ENCODE measurements around the gene TLR4.

TLR4 gene

GRCh38 chr9:117704024-117704575 lies at the start of gene TLR4:
Gene TLR4 (plus strand): TSS chr9:117704403. CDS start chr9:117704473, 70 bp downstream.
- DNase-seq (ENCODE audit: low spot score), result no peak

DNA sequence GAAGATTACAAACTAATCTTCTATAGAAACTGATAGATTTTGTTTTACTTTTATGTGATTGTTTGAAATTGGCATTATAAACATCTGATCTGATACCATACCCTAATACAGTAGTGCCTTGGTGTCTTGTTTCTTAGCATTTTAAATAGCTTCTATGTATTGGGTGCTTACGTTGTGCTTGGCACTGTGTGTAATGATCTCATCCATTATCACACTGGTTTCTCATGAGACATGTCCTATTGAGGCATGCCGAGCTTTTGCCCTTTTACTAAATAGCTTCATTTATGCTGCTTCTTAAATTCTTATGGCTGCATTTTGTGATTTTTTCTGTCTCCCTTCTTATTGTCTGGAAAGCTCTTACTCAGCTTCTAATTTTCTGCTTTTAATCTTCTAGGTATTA lies 48.2 kb upstream of the TLR4 start:
- DNase-seq (ENCODE audit: low spot score), result no peak

- no peak for DNase-seq (ENCODE audit: low spot score)
Observed at GRCh38 chr9:117662651-117663050, 41.6 kb upstream of the TLR4 start.

DNA sequence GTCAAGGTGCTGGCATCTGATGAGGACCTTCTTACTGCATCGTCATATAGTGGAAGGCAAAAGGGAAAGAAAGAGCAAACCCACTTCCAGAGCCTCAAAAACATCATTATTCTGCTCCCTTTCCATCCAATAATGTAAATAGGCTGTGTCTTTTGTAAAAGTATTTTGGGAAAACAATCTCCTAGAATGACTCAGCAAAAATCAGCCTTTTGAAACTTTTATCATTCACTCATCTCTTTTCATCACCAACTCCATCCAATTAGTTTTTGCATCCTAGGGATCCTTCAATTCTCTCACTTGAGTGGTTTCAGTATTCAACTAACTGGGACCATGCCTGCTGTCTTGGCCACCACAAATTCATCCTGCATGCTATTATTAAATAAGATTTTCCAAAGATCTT lies 39.8 kb upstream of the TLR4 start:
- DNase-seq (ENCODE audit: low spot score), result no peak

DNA sequence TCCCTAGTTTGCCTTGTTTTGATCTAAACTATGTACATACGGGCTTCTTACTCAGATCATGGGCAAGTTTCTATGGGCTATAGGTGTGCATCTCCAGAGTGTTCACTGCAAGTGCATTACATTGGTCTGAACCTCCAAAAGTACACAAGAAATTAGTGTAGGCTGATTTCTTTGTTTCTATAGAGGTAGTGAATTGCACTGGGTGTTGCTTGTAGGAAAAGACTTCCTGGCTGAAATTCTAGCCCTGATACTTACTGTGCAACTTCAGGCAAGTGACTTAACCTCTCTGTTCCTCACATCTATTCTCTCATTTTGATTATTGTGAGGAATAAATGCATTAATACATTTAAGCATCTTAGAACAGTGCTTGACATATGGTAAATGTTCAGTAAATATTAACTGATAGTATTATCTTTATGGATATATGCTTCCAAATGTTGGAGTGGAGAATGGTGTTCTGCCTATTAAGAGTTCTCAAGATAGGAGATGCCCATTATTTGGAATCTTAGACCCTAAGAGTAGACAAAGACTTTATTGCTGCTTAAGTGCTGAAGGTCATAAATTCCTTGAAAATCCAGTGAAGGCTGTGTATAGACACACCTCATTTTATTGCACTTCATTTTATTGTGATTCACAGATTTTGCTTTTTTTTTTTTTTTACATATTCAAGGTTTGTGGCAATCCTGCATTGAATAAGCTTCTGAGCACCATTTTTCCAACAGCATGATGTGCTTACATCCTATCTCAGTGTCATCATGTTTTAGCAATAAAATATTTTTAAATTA lies 38.4 kb upstream of the TLR4 start:
- DNase-seq (ENCODE audit: low spot score), result no peak

DNA sequence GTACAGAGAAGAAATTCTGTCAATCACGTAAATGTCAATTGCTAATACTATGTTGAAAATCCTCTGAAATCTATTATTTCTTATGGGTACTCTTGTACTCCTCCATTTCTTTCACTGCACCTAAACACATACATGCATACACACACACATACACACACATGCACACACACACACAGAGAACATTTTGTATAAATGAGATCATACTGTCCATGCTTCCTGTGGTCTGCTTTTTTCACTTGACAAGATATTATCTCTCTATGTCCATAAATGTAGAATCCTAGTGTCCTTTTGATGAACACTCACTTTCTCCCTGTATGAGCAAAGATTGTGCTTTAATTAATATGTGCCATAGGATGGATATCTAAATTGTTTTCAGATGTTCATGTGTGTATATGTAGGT lies 32.7 kb upstream of the TLR4 start:
- DNase-seq (ENCODE audit: low spot score), result no peak

DNA sequence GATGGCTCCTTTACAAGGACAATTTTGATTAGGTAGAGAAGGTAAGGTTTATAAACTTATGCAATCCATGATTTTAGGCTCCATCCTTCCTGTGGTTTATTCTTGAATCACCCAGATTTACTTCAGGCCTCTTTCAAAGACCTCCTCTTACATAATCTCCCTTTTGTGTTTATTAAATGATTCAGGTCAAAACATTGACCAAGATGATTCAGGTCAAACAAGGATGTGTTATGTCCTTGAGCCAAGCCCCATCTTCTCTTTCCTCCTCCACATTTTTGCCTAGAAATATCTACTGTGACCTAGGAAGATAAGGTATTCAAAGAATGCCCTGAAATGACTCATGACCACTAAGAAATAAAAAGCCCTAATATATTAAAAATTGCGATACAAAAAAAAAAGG lies 31.8 kb upstream of the TLR4 start:
- no peak for DNase-seq (ENCODE audit: low spot score)

DNA sequence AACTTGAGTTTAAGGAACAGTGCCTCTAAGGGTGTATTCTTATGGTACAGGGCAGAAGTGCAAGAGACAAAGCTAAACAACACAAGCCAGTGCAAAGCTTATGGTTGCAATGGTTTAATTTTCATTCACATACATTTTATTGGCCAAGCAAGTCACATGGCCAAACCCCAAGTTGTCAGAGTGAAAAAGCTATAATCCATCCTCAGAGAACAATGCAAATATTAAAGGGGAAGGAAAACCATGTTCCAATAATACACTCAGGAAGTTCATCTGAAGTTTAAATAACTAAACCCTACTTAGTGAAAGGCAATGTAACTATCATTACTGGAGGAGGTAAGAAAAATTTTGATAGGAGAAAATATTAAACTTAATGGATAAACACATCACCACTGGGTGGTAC lies 26.6 kb upstream of the TLR4 start:
- no peak for DNase-seq (ENCODE audit: low spot score)

- no peak for DNase-seq (ENCODE audit: low spot score)
Observed at GRCh38 chr9:117678871-117679270, 25.3 kb upstream of the TLR4 start.

DNA sequence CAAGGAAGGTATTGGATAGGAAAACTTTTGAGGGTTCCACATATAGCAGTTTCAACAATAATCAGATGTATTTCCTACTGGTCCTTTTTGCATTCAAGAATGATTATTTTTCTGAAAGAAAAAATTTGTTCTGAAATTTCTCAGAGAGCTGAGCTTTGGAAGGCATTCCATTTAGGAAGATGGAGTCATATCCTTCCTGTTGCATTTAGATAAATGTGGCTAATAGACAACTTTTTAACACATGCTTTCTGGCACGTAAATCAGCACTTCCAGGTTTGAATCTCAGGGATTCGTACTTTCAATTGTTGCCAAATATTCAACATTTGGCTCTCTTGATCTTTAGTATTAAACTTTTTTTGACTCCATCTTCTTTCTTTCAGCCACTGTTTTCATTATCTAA lies 24.8 kb upstream of the TLR4 start:
- no peak for DNase-seq (ENCODE audit: low spot score)

DNA sequence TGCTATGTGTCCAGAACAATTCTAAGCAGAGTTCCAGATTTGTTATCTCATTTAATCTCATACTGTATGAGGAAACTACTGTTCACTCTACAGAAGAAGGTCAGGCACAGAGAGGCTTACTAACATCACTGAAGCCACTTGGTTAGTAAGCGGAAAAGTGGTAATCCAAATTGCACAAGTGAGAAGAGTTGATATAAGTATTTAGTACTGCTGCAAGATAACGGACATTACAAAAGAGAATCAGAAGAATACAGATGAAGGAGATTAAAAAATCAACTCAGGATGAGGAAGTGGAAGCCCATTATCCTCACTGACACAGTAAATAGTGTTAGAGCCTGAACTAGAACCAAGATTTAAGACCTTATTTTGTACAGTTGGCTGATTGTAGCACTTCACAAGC lies 22.3 kb upstream of the TLR4 start:
- DNase-seq (ENCODE audit: low spot score), result no peak

DNA sequence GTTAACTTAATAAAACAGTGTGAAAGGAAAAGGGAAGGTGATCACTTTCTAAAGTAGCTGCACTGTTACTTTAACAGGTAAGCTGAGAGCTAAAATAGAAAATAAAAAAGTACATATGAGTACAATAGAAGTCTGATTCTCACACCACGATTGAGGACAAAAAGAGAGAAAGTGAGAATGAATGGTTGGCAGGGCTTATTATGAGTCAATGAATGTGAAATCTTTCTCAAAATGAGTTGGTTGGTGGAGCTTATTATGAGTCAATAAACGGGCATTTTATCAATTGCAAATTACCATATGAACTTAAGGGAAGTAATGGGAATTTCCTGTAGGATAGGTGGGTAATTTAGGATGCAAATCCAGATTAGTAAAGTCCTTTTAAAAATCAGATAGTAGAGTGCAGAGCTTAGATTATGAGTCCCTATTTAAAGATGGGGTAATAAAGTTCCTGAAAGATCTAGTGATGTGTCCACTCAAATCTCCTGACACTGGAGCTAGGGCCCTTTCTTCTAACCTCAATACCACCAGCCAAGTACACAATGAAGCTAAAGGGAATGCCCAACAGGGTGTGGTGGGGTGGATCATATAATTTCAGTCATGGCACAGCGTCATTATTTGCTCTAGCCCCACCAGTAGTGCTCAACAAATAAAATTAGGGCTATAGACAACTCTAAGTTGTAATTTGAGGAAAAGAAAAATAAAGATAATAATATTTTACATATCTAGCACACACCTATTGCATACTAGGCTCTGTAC lies 21.1 kb upstream of the TLR4 start:
- no peak for DNase-seq (ENCODE audit: low spot score)

DNA sequence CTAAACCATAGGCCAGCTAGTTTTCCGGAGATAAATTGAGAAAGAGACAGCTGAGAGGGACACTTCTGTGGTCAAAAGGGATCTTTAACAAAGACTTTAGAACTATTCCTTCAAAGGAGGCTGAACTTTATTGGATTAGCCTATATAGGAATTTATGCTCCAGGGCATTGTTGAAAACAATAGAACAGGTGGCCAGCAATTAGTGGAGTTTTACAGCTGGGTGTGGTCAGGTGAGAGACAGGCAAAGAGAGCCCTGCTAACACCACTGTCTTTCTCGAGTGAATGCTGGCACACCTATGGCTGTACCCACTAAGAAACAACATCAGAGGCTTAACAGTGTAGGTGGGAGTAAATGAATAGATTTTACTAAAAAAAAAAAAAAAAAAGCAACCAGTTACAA lies 16.7 kb upstream of the TLR4 start:
- DNase-seq (ENCODE audit: low spot score), result no peak

DNA sequence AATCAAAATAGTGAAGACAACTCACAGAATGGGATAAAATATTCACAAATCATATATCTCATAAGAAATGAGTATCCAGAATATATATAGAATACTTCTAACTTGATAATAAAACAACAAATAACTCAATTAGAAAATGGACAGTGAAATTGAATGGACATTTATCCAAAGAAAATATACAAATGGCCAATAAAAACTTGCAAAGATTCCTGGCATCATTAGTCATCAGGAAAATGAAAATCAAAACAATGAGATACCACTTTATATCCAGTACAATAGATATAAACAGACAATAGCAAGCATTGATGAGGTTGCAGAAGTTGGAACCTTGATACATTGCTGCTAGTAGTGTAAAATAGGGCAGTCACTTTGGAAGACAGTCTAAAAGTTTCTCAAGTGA lies 12.8 kb upstream of the TLR4 start:
- DNase-seq (ENCODE audit: low spot score), result no peak

DNA sequence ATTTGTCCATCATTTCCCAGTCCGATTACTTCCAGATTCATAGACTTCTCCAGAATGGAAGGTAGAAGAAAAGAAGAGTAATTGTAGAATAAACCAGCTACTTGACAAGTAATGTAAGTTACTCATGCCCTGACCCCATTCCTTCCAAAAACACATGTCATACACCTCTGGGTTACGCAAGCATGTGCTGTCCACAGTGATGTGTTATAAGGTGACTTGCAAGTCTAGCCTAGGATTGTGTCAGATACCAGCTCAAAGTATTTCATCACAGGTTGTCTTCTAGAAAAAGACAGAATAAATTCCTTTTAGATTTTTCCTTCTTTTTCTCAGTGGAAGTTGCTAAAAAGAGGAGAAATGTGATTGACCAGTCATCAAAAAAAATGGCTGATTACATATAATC lies 8.0 kb upstream of the TLR4 start:
- DNase-seq (ENCODE audit: low spot score), result no peak

DNA sequence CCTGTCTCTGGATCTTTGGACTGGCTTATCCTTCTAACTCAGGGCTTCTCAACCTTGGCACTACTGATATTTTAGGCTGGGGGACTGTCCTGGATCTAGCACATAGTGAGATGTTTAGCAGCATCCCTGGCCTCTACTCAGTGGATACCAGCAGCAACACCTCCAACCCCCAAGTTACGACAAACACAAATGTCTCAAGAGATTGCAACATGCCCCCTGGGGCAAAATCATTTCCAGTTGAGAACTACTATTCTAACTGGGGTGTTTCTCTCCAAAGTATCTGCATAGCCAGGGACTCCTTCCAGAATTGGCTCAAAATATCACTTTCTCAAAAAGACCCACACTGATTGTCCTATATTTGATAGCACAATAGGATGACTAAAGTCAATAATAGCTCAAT lies 7.2 kb upstream of the TLR4 start:
- DNase-seq (ENCODE audit: low spot score), result no peak

DNA sequence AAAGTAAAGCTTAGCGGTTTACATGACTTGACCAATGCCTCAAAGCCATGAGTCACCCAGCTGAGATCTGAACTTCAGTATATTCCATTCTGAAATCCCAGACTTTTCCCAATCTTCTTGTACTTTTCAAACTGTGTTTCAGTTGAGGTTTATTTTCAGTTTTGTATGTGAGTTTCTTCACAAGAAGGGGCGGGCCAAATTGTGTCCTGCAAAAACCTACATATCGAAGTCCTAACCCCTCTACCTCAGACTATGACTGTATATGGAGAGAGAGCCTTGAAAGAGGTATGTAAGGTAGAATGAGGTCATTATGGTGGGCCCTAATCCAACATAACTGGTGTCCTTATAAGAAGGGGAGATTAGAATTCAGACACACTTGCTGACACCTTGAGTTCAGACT lies 666 bp upstream of the TLR4 start:
- no peak for DNase-seq (ENCODE audit: low spot score)

- no peak for DNase-seq (ENCODE audit: low spot score)
Observed at GRCh38 chr9:117704597-117704996, 394 bp downstream of the TLR4 start.

- no peak for DNase-seq (ENCODE audit: low spot score)
Observed at GRCh38 chr9:117705386-117705785, 1.2 kb downstream of the TLR4 start.

DNA sequence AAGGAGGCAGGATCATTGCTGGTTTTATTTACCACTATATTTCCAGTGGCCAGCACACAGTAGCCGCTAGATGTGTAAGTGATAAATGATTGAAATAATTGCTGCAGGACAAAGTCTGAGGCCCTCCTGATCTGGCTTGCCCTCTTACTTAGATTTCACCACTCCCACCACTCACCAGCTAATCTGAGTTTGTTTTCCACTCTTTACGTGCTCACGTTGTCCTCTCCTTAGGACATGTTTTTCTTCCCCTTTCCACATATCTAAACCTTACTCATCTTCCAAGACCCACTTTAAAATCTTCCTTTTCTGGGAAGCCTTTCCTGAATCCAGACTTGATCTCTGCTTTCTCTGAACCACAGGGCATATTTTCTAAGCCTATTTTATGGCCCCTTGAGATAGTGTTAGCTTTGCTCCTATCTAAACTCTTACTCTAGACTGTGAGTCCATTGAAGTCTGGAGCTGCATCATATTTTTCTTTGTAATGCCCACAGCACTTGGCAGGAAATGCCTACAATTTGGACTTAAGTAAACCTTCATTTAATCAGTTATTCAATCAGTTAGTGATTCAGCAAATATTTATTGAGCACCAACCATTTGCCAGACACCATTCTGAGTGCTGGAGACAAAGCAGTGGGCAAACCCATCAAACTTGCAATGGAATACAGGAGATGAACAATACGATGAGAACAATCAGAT lies 2.4 kb downstream of the TLR4 start:
- DNase-seq (ENCODE audit: low spot score), result no peak

DNA sequence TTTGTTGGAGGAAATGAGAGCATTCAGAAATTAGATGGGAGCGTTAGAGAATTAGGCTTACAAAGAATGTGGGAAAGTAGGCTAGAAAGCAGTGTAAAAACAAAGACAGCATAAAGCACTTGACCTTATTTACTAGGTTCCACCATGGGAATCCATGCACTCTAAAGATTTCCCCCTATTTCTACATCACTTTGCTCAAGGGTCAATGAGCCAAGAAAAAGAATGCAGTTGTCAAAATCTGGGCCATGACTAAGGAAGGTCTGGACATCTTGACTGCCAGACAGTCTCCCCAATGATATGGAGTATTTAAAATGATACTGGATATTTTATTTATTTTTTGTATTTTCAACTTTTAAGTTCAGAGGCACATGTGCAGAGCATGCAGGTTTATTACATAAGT lies 3.4 kb downstream of the TLR4 start:
- DNase-seq (ENCODE audit: low spot score), result no peak

- DNase-seq (ENCODE audit: low spot score), result no peak
Observed at GRCh38 chr9:117709936-117710335, 5.7 kb downstream of the TLR4 start.

DNA sequence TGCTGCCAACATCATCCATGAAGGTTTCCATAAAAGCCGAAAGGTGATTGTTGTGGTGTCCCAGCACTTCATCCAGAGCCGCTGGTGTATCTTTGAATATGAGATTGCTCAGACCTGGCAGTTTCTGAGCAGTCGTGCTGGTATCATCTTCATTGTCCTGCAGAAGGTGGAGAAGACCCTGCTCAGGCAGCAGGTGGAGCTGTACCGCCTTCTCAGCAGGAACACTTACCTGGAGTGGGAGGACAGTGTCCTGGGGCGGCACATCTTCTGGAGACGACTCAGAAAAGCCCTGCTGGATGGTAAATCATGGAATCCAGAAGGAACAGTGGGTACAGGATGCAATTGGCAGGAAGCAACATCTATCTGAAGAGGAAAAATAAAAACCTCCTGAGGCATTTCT lies 10.1 kb downstream of the TLR4 start:
- no peak for DNase-seq (ENCODE audit: low spot score)

All from CD4-positive, alpha-beta T cell treated with Interleukin-2 at 100 ng/mL for 4 hours (primary cell).